NCI-H1436 (cell line): ENCODE data around the gene TNFRSF17.
"Not testable (repeated sequence)": the region's sequence is repeated elsewhere in the genome, so short reads cannot be mapped to it uniquely, and the experiment has no call there.

Experiments used
- DNase-seq: peaks from one replicate; lab custom pipeline; 2025; lab: John Stamatoyannopoulos, UW

TNFRSF17 gene

DNA sequence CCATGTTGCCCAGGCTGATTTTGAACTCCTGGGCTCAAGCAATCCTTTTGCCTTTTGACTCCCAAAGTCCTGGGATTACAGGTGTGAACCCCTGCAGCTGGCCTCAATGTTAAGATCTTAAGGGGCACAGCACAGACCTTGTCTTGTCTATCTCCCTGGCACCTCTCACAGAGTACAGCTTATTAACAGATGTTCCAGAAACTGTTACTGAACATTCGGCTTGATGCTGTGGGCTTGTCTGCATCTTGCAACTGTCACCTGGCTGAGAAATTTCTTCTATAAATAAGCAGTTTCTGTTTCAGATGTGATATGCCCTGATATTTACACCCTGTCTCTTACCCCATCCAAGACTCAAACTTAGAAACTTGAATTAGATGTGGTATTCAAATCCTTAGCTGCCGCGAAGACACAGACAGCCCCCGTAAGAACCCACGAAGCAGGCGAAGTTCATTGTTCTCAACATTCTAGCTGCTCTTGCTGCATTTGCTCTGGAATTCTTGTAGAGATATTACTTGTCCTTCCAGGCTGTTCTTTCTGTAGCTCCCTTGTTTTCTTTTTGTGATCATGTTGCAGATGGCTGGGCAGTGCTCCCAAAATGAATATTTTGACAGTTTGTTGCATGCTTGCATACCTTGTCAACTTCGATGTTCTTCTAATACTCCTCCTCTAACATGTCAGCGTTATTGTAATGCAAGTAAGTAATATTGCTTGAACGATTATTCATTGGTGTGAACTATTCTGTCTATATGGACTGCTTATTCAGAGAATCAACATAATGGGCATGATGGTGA lies at the start of gene TNFRSF17:
TNFRSF17 (plus strand) TSS at position 450 of the 791 bp plus-strand sequence; CDS start at position 565, 115 bp downstream.
- no peak for DNase-seq

DNA sequence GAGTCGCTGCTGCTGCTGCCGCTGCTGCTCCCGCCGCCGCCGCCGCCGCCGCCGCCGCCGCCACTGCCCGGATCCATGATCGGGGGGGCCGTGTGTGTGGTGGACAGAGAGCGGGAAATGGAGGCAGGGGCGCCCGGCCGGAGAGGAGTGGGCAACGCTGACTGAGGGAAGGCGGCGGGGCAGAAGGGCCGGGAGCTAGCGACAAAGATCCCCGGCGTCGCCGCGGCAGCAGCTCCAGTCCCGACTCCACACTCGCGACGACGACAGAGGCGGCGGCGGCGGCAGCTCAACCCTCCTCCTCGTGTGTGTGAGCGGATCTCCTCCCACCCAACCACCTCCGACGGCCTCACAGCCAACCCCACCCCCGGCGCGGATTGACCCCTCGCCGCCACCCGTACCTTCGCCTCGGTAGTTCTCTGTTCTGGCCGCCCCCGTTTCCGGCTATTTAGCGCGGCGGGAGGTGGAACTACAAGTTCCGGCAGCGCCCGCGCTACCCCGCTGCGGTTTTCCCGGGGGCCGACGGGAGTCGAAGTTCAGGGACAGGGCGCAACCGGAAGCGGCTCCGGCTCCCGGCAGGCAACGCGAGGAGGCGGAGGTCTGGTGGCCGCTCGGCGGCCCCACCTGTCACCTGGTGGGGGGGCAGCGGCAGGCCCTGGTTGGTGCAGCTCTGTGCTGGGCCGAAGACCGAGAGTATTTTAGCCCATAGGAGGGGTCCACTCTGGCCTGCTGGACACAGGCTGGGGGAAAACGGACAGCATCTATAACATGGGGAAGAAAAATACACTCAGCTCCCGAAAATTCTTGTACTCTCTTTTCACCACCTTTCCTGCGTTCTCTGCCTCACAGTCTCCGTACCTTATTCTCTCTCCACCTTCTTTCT lies 49.1 kb upstream of the TNFRSF17 start, which contains the start of gene GSPT1:
GSPT1 (minus strand) TSS at position 313 of the 880 bp plus-strand sequence; CDS start at position 77, 236 bp downstream.
- DNase-seq: peak; percentile 98

GRCh38 chr16:11916524-11917285 lies 48.3 kb upstream of the TNFRSF17 start:
- DNase-seq: no peak

- DNase-seq: not testable (repeated sequence)
Observed at GRCh38 chr16:11924046-11924445, 41.0 kb upstream of the TNFRSF17 start.

DNA sequence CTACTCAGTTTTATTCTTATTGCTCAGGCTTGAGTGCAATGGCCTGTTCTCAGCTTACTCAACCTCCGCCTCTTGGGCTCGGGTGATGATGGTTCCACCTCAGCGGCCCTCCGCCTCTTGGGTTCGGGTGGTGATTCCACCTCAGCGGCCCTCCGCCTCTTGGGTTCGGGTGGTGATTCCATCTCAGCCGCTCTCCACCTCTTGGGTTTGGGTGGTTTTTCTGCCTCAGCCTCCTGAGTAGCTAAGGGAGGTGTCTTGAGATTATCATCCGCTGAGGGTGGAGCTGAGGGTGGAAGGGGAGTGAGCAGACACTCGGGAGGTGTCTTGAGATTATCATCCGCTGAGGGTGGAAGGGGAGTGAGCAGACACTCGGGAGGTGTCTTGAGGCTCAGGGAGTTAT lies 37.7 kb upstream of the TNFRSF17 start:
- DNase-seq: not testable (repeated sequence)

DNA sequence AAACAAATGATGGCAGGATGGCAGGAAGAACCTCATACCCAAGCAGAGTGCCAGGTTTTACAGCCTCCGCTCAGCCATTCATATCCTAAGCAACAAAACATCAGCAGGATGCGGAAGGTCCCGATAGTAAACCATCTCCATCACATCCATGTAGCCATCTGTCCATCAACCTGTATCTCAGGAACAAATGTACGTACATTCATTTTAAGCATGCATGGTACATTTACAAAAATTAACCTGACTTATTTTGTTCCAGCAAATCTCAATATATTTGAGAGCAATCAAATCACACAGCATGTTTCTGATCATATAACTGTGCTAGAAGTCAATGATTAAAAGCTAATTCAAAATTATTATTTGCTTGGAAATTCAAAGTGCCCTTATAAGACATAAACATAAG lies 23.1 kb upstream of the TNFRSF17 start, which contains the start of gene NPIPB2:
NPIPB2 (minus strand) TSS at position 101 of the 400 bp plus-strand sequence; CDS start at position 101, 0 bp downstream.
- not testable (repeated sequence) for DNase-seq

- DNase-seq: no peak
Observed at GRCh38 chr16:11946433-11946832, 18.6 kb upstream of the TNFRSF17 start.

GRCh38 chr16:11948819-11949218 lies 16.2 kb upstream of the TNFRSF17 start:
- DNase-seq: no peak

DNA sequence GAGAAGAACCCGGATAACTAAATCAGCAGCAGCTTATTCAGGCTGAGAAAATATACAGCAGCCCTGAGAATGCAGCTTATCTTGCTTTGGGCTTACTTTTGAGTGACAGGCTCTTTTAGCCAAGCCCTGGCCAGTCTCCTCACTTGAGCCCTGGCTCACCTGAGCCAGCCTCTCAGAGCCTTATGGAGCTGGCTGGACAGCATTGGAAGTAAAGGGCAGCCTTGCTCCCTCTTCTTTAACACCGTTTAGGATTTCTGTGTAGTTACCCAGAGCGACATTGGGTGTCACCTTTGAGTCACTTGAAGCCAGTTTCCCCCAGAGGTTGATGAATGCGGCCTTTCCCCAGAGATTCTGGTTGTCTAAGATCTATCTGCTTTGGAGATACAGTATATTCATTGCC lies 15.5 kb upstream of the TNFRSF17 start:
- peak; percentile 48 for DNase-seq

- no peak for DNase-seq
Observed at GRCh38 chr16:11950388-11950787, 14.6 kb upstream of the TNFRSF17 start.

GRCh38 chr16:11953576-11953975 lies 11.4 kb upstream of the TNFRSF17 start:
- not testable (repeated sequence) for DNase-seq

- DNase-seq: no peak
Observed at GRCh38 chr16:11955713-11956123, 9.3 kb upstream of the TNFRSF17 start.

GRCh38 chr16:11956558-11956957 lies 8.5 kb upstream of the TNFRSF17 start:
- DNase-seq: no peak

DNA sequence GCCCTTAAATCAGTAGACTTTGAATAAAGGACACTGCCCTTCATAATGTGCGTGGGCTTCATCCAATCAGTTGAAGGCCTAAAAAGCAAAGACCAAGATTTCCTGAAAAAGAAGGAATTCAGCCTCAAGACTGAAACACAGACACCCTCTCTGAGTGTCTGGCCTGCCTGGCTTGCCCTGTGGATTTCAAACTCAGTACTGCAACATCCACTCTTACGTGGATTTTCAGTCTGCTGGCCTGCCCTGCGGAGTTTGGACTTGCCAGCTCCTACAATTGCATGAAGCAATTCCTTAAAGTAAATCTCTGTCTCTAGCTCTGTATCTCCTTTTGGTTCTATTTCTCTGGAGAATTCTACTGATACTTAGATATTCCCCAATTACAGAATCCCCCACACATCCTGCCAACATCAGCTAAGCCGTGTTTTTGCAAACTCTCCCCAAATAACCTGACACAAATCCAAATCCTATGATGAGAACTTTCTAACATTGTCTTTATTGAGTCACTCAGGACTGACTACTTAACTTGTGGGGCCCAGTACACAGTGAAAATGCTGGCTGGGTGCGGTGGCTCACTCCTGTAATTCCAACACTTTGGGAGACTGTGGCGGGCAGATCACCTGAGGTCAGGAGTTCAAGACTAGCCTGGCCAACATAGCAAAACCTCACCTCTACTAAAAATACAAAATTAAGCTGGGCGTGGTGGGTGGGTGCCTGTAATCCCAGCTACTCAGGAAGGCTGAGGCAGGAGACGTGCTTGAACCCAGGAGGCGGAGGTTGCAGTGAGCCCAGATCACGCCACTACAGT lies 7.2 kb upstream of the TNFRSF17 start:
- DNase-seq: no peak

DNA sequence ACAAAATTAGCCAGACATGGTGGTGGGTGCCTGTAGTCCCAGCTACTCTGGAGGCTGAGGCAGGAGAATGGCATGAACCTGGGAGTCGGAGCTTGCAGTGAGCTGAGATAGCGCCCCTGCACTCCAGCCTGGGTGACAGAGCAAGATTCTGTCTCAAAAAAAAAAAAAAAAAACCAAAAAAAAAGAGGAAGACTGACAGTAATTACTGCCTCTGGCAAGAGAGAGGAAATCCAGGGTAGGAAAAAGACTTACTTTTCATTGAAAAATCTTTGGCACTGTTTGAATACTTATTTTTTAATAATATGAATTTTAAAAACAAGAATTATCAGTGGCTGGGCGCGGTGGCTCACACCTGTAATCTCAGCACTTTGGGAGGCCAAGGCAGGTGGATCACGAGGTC lies 2.6 kb upstream of the TNFRSF17 start:
- not testable (repeated sequence) for DNase-seq

DNA sequence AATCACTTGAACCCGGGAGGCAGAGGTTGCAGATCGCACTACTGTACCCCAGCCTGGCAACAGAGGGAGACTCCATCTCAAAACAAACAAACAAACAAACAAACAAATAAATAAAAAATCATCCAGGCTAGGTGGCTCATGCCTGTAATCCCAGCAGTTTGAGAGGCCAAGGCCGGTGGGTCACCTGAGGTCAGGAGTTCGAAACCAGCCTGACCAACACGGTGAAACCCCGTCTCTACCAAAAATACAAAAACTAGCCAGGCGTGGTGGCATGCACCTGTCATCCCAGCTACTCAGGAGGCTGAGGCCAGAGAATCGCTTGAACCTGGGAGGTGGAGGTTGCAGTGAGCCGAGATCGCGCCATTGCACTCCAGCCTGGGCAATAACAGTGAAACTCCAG lies 2.0 kb upstream of the TNFRSF17 start:
- not testable (repeated sequence) for DNase-seq

DNA sequence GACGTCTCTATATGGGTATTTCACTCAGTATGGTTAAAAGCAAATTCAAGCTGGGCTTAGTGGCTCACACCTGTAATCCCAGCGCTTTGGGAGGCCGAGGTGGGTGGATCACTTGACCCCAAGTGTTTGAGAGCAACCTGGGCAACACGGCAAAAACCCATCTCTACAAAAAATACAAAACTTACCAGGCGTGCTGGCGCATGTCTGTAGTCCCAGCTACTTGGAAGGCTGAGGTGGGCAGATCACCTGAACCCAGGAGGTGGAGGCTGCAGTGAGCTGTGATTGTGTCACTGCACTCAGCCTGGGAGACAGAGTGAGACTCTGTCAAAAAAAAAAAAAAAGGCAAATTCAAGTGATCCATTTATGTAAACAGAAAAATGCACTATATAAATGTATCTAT lies 1.3 kb upstream of the TNFRSF17 start:
- DNase-seq: no peak

- no peak for DNase-seq
Observed at GRCh38 chr16:11966173-11966572, 1.2 kb downstream of the TNFRSF17 start.

DNA sequence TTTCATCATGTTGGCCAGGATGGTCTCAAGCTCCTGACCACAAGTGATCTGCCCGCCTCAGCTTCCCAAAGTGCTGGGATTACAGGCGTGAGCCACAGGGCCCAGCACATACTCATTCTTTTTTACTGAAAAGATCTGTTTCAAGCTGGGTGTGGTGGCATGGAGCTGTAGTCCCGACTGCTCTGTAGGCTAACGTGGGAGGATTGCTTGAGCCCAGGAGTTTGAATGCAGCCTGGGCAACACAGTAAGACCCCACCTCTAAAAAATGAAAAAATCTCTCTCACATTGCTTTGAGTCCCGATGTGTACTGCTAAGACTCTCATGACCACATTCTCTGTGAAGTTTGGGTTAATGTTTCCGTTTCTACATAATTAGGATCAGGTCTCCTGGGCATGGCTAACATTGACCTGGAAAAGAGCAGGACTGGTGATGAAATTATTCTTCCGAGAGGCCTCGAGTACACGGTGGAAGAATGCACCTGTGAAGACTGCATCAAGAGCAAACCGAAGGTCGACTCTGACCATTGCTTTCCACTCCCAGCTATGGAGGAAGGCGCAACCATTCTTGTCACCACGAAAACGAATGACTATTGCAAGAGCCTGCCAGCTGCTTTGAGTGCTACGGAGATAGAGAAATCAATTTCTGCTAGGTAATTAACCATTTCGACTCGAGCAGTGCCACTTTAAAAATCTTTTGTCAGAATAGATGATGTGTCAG lies 2.3 kb downstream of the TNFRSF17 start:
- DNase-seq: no peak

DNA sequence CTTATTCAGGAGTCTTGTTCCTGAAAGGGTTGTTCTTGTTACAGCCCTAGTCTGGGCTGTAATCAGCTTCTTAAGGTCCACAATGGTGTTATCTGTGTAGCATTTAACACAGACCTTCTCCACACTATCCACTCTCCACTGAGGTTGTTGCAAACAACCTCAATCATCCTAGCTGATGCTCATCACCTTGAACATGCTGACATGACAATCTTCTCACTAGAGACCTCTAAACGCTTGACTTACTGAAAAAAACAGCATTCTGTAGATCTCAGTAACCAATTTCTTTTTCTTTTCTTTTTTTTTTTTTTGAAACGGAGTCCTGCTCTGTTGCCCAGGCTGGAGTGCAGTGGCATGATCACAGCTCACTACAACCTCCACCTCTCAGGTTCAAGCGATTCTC lies 3.6 kb downstream of the TNFRSF17 start:
- no peak for DNase-seq
